Measurements from ENCODE around the gene NXN.
A peak's percentile ranks its signal among the peaks of the same experiment; 100 is the strongest.
"Not testable (repeated sequence)": the region's sequence is repeated elsewhere in the genome, so short reads cannot be mapped to it uniquely, and the experiment has no call there.

The NXN gene

DNA sequence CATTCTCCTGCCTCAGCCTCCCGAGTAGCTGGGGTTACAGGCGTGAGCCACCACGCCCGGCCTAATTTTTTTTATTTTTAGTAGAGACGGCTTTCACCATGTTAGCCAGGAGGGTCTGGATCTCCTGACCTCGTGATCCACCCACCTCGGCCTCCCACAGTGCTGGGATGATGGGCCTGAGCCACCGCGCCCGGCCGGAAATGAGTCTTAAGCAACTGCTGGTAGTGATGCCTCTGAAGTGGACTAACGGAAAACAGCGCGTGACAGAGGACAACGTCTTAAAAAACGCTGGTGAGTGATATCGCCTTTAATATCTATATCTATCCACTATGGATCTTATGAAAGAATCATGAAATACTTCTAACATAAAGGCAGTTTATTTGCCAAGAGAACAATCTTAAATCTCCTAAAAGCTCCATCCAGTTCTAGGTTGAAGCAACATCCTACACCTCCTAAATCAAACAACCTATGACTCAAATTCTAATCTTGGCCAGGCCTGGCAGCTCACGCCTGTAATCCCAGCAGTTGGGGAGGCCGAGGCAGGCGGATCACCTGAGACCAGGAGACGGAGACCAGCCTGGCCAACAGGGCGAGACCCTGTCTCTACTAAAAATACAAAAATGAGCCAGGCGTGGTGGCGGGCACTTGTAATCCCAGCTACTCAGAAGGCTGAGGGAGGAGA is 69.8 kb downstream of the NXN start:
- Histone ChIP-seq H3K4me1 (ENCODE audit: control insufficient read depth in 2 of 2, insufficient read depth in 2 of 2, low read length in 2 of 2) (no peaks in the 10 kb centered on the region), H3K4me3 (ENCODE audit: low read length in 2 of 2) (no peak overlapping the region)

DNA sequence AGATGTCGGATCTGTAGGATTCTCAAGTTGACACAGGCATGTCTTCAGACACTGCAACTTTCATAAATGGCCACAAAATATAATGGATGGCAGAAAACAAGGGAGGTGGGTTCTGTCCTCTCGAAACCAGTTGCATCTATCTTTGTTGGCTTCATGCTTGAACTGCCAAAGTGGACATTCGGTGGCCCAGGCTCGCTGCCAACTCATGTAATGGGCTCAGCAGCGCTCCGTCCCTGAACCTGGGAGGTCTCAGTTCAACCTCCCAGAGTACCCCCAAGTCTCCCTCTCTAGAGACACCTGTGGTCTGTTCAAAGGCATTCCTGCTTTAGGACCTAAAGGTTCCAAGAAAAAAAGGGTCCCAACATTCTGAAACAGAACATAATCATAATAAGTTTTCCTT is 71.9 kb downstream of the NXN start:
- Histone ChIP-seq H3K4me3 (ENCODE audit: low read length in 2 of 2) (no peak overlapping the region), H3K27ac (ENCODE audit: low read depth in 2 of 2, low read length in 2 of 2) (no peak overlapping the region), H3K9ac (ENCODE audit: low read depth in 1 of 2, low read length in 2 of 2) (no peak overlapping the region), H3K9me3 (ENCODE audit: control insufficient read depth in 2 of 2, low read length in 2 of 2) (no peaks in the 10 kb centered on the region), H3K27me3 (ENCODE audit: control insufficient read depth in 2 of 2, insufficient read depth in 2 of 2, low read length in 2 of 2) (no peaks in the 10 kb centered on the region), H3K36me3 (ENCODE audit: control insufficient read depth in 2 of 2, insufficient read depth in 2 of 2, low read length in 2 of 2) (no peaks in the 10 kb centered on the region), H3K4me1 (ENCODE audit: control insufficient read depth in 2 of 2, insufficient read depth in 2 of 2, low read length in 2 of 2) (peaks cover 0 to 2% of the 10 kb centered on the region in 2 donors)

More for the DNA sequence above, 69.8 kb downstream of the NXN start:
- Histone ChIP-seq H3K9me3 (ENCODE audit: control insufficient read depth in 2 of 2, low read length in 2 of 2) (no peaks in the 10 kb centered on the region), H3K36me3 (ENCODE audit: control insufficient read depth in 2 of 2, insufficient read depth in 2 of 2, low read length in 2 of 2) (no peaks in the 10 kb centered on the region), H3K27ac (ENCODE audit: low read depth in 2 of 2, low read length in 2 of 2) (no peak overlapping the region), H3K27me3 (ENCODE audit: control insufficient read depth in 2 of 2, insufficient read depth in 2 of 2, low read length in 2 of 2) (no peaks in the 10 kb centered on the region), H3K9ac (ENCODE audit: low read depth in 1 of 2, low read length in 2 of 2) (no peak overlapping the region)

DNA sequence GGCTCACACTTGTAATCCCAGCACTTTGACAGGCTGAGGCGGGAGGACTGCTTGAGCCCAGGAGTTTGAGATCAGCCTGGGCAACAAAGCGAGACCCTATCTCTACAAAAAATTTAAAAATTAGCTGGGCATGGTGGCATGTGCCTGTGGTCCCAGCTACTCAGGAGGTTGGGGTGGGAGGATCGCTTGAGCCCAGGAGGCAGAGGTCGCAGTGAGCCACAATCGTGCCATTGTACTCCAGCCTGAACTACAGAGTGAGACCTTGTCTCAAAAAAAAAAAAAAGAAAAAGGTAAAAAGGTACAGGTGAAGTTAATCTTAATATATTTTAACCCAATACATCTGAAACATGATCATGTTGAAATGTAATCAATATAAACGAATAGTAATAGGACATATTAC is 73.9 kb downstream of the NXN start:
- H3K9me3 ChIP-seq (ENCODE audit: control insufficient read depth in 2 of 2, low read length in 2 of 2); H3K27me3 ChIP-seq (ENCODE audit: control insufficient read depth in 2 of 2, insufficient read depth in 2 of 2, low read length in 2 of 2); H3K4me1 ChIP-seq (ENCODE audit: control insufficient read depth in 2 of 2, insufficient read depth in 2 of 2, low read length in 2 of 2); H3K4me3 ChIP-seq (ENCODE audit: low read length in 2 of 2); H3K27ac ChIP-seq (ENCODE audit: low read depth in 2 of 2, low read length in 2 of 2); H3K36me3 ChIP-seq (ENCODE audit: control insufficient read depth in 2 of 2, insufficient read depth in 2 of 2, low read length in 2 of 2); H3K9ac ChIP-seq (ENCODE audit: low read depth in 1 of 2, low read length in 2 of 2): not testable (repeated sequence)

DNA sequence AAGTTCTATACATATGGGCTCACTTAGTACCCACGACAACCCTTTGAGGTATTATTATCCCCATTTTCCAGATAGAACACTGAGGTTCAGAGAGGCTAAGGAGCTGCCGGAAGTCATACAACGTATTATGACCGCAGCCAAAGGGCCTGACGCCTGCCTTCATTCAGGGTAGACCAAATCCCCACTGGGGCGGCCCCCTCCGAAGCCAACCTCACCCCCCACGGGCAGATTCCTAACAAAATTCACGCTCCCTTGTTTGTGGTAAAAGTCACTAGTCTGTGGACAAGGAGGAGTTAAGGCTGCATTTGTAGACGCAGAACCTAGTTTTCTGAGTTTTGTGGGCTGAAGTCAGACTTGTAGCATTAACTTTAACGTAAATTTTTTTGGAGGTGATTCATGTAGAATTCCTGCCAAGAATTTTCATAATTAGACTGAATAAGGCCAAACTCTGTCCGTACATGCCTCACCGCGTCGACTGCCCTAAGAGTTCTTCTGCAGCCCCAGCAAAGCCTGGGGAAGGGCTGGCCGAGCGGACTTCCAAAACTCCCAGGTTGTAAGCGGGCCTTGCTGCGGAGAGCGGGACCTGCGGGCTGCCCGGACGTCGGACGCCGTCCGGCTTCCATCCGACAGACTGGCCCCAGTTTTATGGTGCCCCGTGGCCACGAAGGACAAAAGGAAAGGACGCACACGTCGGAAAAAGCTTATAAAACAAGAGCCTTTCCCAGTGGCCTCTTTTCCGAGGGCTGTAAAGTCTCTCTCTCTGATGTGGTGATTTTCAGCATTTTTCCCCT is 75.7 kb downstream of the NXN start:
- Histone ChIP-seq H3K36me3 (ENCODE audit: control insufficient read depth in 2 of 2, insufficient read depth in 2 of 2, low read length in 2 of 2) (no peaks in the 10 kb centered on the region), H3K27me3 (ENCODE audit: control insufficient read depth in 2 of 2, insufficient read depth in 2 of 2, low read length in 2 of 2) (no peaks in the 10 kb centered on the region), H3K4me3 (ENCODE audit: low read length in 2 of 2) (no peak overlapping the region), H3K9me3 (ENCODE audit: control insufficient read depth in 2 of 2, low read length in 2 of 2) (no peaks in the 10 kb centered on the region), H3K9ac (ENCODE audit: low read depth in 1 of 2, low read length in 2 of 2) (no peak overlapping the region), H3K4me1 (ENCODE audit: control insufficient read depth in 2 of 2, insufficient read depth in 2 of 2, low read length in 2 of 2) (peaks cover 0 to 2% of the 10 kb centered on the region in 2 donors), H3K27ac (ENCODE audit: low read depth in 2 of 2, low read length in 2 of 2) (no peak overlapping the region)

DNA sequence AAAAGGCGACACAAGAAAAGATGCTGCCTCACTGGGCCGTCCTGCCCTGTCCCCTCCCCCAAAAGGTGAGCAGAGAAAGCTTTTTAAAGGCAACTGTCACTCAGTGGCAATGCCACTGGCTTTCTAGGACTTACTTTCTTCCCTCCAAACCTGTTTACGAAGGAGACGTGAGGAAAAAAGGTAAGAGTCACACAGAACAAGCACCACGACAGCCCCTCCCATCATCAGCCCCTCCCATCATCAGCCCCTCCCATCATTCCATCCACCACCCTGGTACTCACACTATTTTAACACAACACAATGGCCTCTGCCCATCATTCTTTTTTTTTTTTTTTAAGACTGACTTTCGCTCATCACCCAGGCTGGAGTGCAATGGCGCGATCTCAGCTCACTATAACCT is 77.1 kb downstream of the NXN start:
- no peak overlapping the region for H3K4me3 ChIP-seq (ENCODE audit: low read length in 2 of 2)
- no peak overlapping the region for H3K9ac ChIP-seq (ENCODE audit: low read depth in 1 of 2, low read length in 2 of 2)
- H3K27ac ChIP-seq (ENCODE audit: low read depth in 2 of 2, low read length in 2 of 2), result no peak overlapping the region
- no peaks in the 10 kb centered on the region for H3K36me3 ChIP-seq (ENCODE audit: control insufficient read depth in 2 of 2, insufficient read depth in 2 of 2, low read length in 2 of 2)
- H3K9me3 ChIP-seq (ENCODE audit: control insufficient read depth in 2 of 2, low read length in 2 of 2), result no peaks in the 10 kb centered on the region
- peaks cover 0 to 2% of the 10 kb centered on the region in 2 donors for H3K4me1 ChIP-seq (ENCODE audit: control insufficient read depth in 2 of 2, insufficient read depth in 2 of 2, low read length in 2 of 2)
- H3K27me3 ChIP-seq (ENCODE audit: control insufficient read depth in 2 of 2, insufficient read depth in 2 of 2, low read length in 2 of 2), result no peaks in the 10 kb centered on the region

DNA sequence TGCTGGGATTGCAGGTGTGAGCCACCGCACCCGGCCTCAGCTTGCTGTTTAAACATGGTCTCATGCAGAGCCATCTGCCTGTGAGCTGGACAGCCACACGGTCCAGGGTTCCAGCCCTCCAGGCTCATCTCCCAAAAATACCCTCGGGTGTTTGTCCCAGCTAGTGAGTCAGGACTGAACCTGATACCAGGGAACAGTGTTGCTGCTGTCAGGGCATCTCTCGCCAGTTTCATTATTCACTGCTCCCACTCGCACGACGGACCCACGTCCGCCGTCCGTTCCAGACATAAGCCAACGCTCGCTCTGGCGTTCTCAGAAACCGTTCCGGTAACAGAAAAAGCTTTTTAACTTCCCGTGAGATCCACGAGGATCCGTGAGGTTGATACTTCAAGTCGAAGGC is 77.6 kb downstream of the NXN start:
- Histone ChIP-seq H3K9ac (ENCODE audit: low read depth in 1 of 2, low read length in 2 of 2) (no peak overlapping the region), H3K9me3 (ENCODE audit: control insufficient read depth in 2 of 2, low read length in 2 of 2) (no peaks in the 10 kb centered on the region), H3K27ac (ENCODE audit: low read depth in 2 of 2, low read length in 2 of 2) (peak overlapping the region in 1 of 2 donors; percentile 52), H3K4me1 (ENCODE audit: control insufficient read depth in 2 of 2, insufficient read depth in 2 of 2, low read length in 2 of 2) (peaks cover 0 to 2% of the 10 kb centered on the region in 2 donors), H3K27me3 (ENCODE audit: control insufficient read depth in 2 of 2, insufficient read depth in 2 of 2, low read length in 2 of 2) (no peaks in the 10 kb centered on the region), H3K4me3 (ENCODE audit: low read length in 2 of 2) (no peak overlapping the region), H3K36me3 (ENCODE audit: control insufficient read depth in 2 of 2, insufficient read depth in 2 of 2, low read length in 2 of 2) (no peaks in the 10 kb centered on the region)

DNA sequence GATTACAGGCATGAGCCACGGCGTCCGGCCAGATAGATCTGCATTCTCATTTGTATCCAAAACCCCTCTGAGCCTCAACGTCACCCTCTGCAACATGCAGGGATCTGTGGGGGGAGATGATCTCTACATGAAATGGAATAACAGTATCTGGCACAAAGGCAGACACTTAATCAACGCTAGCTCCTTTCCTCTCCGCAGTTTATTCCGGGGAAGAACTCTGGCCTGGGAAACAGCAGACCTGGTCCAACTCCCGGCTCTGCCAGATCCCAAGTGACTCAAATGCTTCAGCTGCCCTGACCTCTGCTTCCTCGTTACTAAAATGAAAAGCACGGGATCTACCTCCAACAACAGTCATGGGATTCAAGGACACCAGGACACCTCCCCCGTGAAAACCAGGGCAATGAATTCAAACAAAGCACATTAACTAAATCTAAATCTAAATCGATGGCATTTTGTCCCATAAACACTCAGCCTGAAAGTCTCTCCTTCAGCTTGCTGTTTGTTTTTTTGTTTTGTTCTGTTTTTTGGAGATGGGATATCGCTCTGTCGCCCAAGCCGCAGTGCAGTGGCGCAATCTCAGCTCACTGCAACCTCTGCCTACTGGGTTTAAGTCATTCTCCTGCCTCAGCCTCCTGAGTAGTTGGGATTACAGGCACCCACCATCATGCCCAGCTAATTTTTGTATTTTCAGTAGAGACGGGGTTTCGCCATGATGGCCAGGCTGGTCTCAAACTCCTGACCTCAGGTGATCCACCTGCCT is 78.2 kb downstream of the NXN start:
- Histone ChIP-seq H3K4me1 (ENCODE audit: control insufficient read depth in 2 of 2, insufficient read depth in 2 of 2, low read length in 2 of 2) (peaks cover 0 to 2% of the 10 kb centered on the region in 2 donors), H3K9ac (ENCODE audit: low read depth in 1 of 2, low read length in 2 of 2) (no peak overlapping the region), H3K36me3 (ENCODE audit: control insufficient read depth in 2 of 2, insufficient read depth in 2 of 2, low read length in 2 of 2) (no peaks in the 10 kb centered on the region), H3K9me3 (ENCODE audit: control insufficient read depth in 2 of 2, low read length in 2 of 2) (no peaks in the 10 kb centered on the region), H3K27ac (ENCODE audit: low read depth in 2 of 2, low read length in 2 of 2) (peak overlapping the region; percentile 41 to 52), H3K27me3 (ENCODE audit: control insufficient read depth in 2 of 2, insufficient read depth in 2 of 2, low read length in 2 of 2) (no peaks in the 10 kb centered on the region), H3K4me3 (ENCODE audit: low read length in 2 of 2) (peak overlapping the region in 1 of 2 donors; percentile 9)

DNA sequence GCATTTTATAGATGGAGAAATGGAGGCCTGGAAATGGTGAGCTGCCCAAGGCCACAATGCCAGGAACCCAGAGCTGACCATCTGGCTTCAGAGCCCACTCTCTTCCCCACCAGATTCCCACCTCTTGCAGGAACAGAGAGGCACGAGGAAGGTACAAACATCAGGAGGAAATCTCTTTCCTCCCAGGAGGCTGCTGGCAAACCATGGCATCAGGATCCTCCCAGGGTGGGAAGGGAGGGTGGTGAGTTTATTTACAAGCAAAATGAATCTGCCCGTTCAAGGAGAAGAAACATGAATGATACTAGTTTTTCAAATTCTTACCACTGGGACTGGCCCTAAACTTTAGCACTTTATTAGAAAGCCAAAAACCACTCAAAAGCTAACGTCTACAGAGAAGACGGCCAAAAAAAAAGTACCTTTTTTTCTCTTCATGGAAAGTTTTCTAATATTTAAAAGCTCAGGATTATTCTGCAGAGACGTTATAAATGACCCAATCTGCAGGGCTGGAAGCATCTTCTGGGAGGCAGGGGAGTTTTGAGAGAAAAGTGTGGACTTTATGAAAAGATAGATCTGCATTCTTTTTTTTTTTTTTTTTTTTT is 79.1 kb downstream of the NXN start:
- Histone ChIP-seq H3K9me3 (ENCODE audit: control insufficient read depth in 2 of 2, low read length in 2 of 2) (no peaks in the 10 kb centered on the region), H3K9ac (ENCODE audit: low read depth in 1 of 2, low read length in 2 of 2) (no peak overlapping the region), H3K4me1 (ENCODE audit: control insufficient read depth in 2 of 2, insufficient read depth in 2 of 2, low read length in 2 of 2) (peaks cover 0 to 2% of the 10 kb centered on the region in 2 donors), H3K4me3 (ENCODE audit: low read length in 2 of 2) (no peak overlapping the region), H3K27ac (ENCODE audit: low read depth in 2 of 2, low read length in 2 of 2) (no peak overlapping the region), H3K36me3 (ENCODE audit: control insufficient read depth in 2 of 2, insufficient read depth in 2 of 2, low read length in 2 of 2) (no peaks in the 10 kb centered on the region), H3K27me3 (ENCODE audit: control insufficient read depth in 2 of 2, insufficient read depth in 2 of 2, low read length in 2 of 2) (no peaks in the 10 kb centered on the region)

DNA sequence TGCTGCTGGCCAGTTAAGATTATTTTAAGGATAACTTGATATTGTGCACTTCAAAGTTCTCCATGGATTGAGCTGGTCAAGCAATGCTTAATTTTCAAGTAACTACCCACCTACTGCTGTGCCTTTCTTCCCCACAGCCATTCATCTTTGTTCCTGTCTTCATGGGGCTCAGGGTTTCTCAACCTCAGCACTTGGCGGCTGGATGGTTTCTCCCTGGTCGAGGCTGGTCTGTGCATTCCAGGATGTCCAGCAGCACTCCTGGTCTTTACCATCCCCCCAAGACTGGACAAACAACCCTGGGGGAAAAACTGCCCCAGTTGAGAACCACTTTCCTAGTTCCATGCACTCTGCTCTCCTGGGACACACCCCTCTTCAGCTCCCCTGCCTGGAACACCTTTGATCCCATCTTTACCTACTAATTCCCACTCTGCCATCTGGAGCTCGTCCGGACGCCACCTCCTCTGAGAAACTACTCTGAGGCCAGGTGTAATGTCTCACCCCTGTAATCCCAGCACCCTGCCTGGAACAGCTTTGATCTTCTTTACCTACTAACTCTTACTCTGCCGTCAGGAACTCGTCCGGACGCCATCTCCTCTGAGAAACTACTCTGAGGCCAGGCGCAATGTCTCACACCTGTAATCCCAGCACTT is 81.5 kb downstream of the NXN start:
- Histone ChIP-seq H3K27ac (ENCODE audit: low read depth in 2 of 2, low read length in 2 of 2) (no peak overlapping the region), H3K4me1 (ENCODE audit: control insufficient read depth in 2 of 2, insufficient read depth in 2 of 2, low read length in 2 of 2) (no peaks in the 10 kb centered on the region), H3K4me3 (ENCODE audit: low read length in 2 of 2) (no peak overlapping the region), H3K27me3 (ENCODE audit: control insufficient read depth in 2 of 2, insufficient read depth in 2 of 2, low read length in 2 of 2) (no peaks in the 10 kb centered on the region), H3K36me3 (ENCODE audit: control insufficient read depth in 2 of 2, insufficient read depth in 2 of 2, low read length in 2 of 2) (no peaks in the 10 kb centered on the region), H3K9ac (ENCODE audit: low read depth in 1 of 2, low read length in 2 of 2) (no peak overlapping the region), H3K9me3 (ENCODE audit: control insufficient read depth in 2 of 2, low read length in 2 of 2) (no peaks in the 10 kb centered on the region)

All from mucosa of rectum (tissue), 2 donors.